NB4 (cell line): ENCODE measurements around the gene STN1.

Experiments
- DNase-seq: peaks from one replicate; pipeline ENCODE4 v3.0.0; 2010; ENCODE audit warnings: low read depth
- H3K4me3 ChIP-seq: one replicate; pipeline ENCODE4 v1.5.1; 2011; ENCODE audit warnings: mild to moderate bottlenecking, low read depth, low read length, moderate library complexity
- CTCF ChIP-seq: IDR thresholded peaks from one replicate; pipeline ENCODE4 v1.5.1; 2012; ENCODE audit warnings: low read depth, low read length
- MAX ChIP-seq: IDR thresholded peaks from 2 replicates; pipeline ENCODE4 v1.6.1; 2011; ENCODE audit warnings: low read depth, low read length
- MYC ChIP-seq: IDR thresholded peaks from 2 replicates; pipeline ENCODE4 v1.6.1; 2011; ENCODE audit warnings: low read depth, low read length
- POLR2A ChIP-seq: IDR thresholded peaks from 2 replicates; pipeline ENCODE4 v1.6.1; 2011; ENCODE audit warnings: mild to moderate bottlenecking; ENCODE audit not compliant: insufficient read length; ENCODE audit errors: extremely low read depth

Gene STN1

GRCh38 chr10:103915796-103916195 is 2.2 kb downstream of the STN1 start:
- peak; percentile 68 for DNase-seq
- H3K4me3 ChIP-seq: peak overlapping the region; percentile 86
- TF ChIP-seq CTCF: no peak
- TF ChIP-seq POLR2A: no peak
- TF ChIP-seq MYC: no peak
- TF ChIP-seq MAX: peak; percentile 62

- no peak overlapping the region for H3K4me3 ChIP-seq
- TF ChIP-seq MAX: no peak
- TF ChIP-seq CTCF: no peak
- no peak for TF ChIP-seq POLR2A
- TF ChIP-seq MYC: no peak
- DNase-seq: no peak
Observed at GRCh38 chr10:103912759-103913158, 5.2 kb downstream of the STN1 start.

- TF ChIP-seq MYC: no peak
- TF ChIP-seq CTCF: no peak
- no peak for TF ChIP-seq POLR2A
- no peak for TF ChIP-seq MAX
- no peak overlapping the region for H3K4me3 ChIP-seq
- peak; percentile 74 for DNase-seq
Observed at GRCh38 chr10:103911021-103911459, 6.9 kb downstream of the STN1 start.

- TF ChIP-seq MAX (no peak), CTCF (no peak), POLR2A (no peak), MYC (no peak)
- no peak overlapping the region for H3K4me3 ChIP-seq
- DNase-seq: no peak
Observed at GRCh38 chr10:103910442-103911012, 7.5 kb downstream of the STN1 start.

GRCh38 chr10:103905441-103905840 is 12.5 kb downstream of the STN1 start:
- no peak for DNase-seq
- no peak overlapping the region for H3K4me3 ChIP-seq
- TF ChIP-seq CTCF: no peak
- TF ChIP-seq MYC: no peak
- TF ChIP-seq MAX: no peak
- TF ChIP-seq POLR2A: no peak

- no peak for DNase-seq
- TF ChIP-seq MAX (no peak), MYC (no peak), POLR2A (no peak), CTCF (no peak)
- no peak overlapping the region for H3K4me3 ChIP-seq
Observed at GRCh38 chr10:103901299-103901698, 16.7 kb downstream of the STN1 start.
